ENCODE data around the gene CTBP2. TPM values are rescaled to one million over a fixed set of nuclear protein-coding genes. Genes with fewer than 3 reads are reported as not detected.

The CTBP2 gene
- total RNA-seq, 1 experiment from 2014 or later: 78.7 TPM

- Mint-ChIP-seq H3K36me3 (ENCODE audit: insufficient read depth, unreplicated experiment) (peaks cover 30% of the 10 kb centered on the region), H3K27ac (ENCODE audit: unreplicated experiment) (no peak overlapping the region), H3K4me1 (ENCODE audit: low read depth, unreplicated experiment) (peaks cover under 1% of the 10 kb centered on the region), H3K27me3 (ENCODE audit: unreplicated experiment) (no peaks in the 10 kb centered on the region), H3K9me3 (ENCODE audit: low read depth, unreplicated experiment) (no peaks in the 10 kb centered on the region), H3K4me3 (ENCODE audit: low read depth, unreplicated experiment) (no peak overlapping the region)
- intact Hi-C loops (cut with micrococcal nuclease; ENCODE audit: unreplicated experiment): no loop called here
- DNase-seq: no peak
- CTCF ChIA-PET: interaction anchor here (0.8 kb wide), 1 partner anchor 28 kb away, joined by 6 read pairs; no protein-coding TSS in a partner anchor
- BruUV-seq (replicated peaks): no TSS peak
- TF ChIP-seq CTCF (IDR thresholded peaks at IDR 0.05; ENCODE audit: unreplicated experiment): no peak
These were observed 49.1 kb downstream of the CTBP2 start for GRCh38 chr10:125111118-125111727.

GRCh38 chr10:125107965-125108580 is 52.3 kb downstream of the CTBP2 start:
- H3K4me3 Mint-ChIP-seq (ENCODE audit: low read depth, unreplicated experiment): no peak overlapping the region
- TF ChIP-seq CTCF (IDR thresholded peaks at IDR 0.05; ENCODE audit: unreplicated experiment): no peak
- no peak overlapping the region for H3K27ac Mint-ChIP-seq (ENCODE audit: unreplicated experiment)
- H3K36me3 Mint-ChIP-seq (ENCODE audit: insufficient read depth, unreplicated experiment): peaks cover 45% of the 10 kb centered on the region
- no peaks in the 10 kb centered on the region for H3K9me3 Mint-ChIP-seq (ENCODE audit: low read depth, unreplicated experiment)
- H3K4me1 Mint-ChIP-seq (ENCODE audit: low read depth, unreplicated experiment): peaks cover 9% of the 10 kb centered on the region
- no TSS peak for BruUV-seq (replicated peaks)
- no peak for DNase-seq
- CTCF ChIA-PET: no interaction called here
- intact Hi-C loops (cut with micrococcal nuclease; ENCODE audit: unreplicated experiment): loop anchor here (10.0 kb wide), 1 partner anchor 47 kb away; no protein-coding TSS in a partner anchor
- no peaks in the 10 kb centered on the region for H3K27me3 Mint-ChIP-seq (ENCODE audit: unreplicated experiment)

- Mint-ChIP-seq H3K9me3 (ENCODE audit: low read depth, unreplicated experiment) (no peaks in the 10 kb centered on the region), H3K27ac (ENCODE audit: unreplicated experiment) (no peak overlapping the region), H3K36me3 (ENCODE audit: insufficient read depth, unreplicated experiment) (peaks cover 45% of the 10 kb centered on the region), H3K4me1 (ENCODE audit: low read depth, unreplicated experiment) (peaks cover 9% of the 10 kb centered on the region), H3K27me3 (ENCODE audit: unreplicated experiment) (no peaks in the 10 kb centered on the region), H3K4me3 (ENCODE audit: low read depth, unreplicated experiment) (no peak overlapping the region)
- intact Hi-C loops (cut with micrococcal nuclease; ENCODE audit: unreplicated experiment): loop anchor here (10.0 kb wide), 1 partner anchor 47 kb away; no protein-coding TSS in a partner anchor
- no peak for DNase-seq
- CTCF ChIA-PET: no interaction called here
- no peak for TF ChIP-seq CTCF (IDR thresholded peaks at IDR 0.05; ENCODE audit: unreplicated experiment)
- BruUV-seq (replicated peaks): no TSS peak
These were observed 53.0 kb downstream of the CTBP2 start for GRCh38 chr10:125107166-125107949.

- Mint-ChIP-seq H3K27ac (ENCODE audit: unreplicated experiment) (no peak overlapping the region), H3K9me3 (ENCODE audit: low read depth, unreplicated experiment) (no peaks in the 10 kb centered on the region), H3K4me3 (ENCODE audit: low read depth, unreplicated experiment) (no peak overlapping the region), H3K4me1 (ENCODE audit: low read depth, unreplicated experiment) (peaks cover 9% of the 10 kb centered on the region), H3K27me3 (ENCODE audit: unreplicated experiment) (no peaks in the 10 kb centered on the region), H3K36me3 (ENCODE audit: insufficient read depth, unreplicated experiment) (peaks cover 51% of the 10 kb centered on the region)
- no peak for TF ChIP-seq CTCF (IDR thresholded peaks at IDR 0.05; ENCODE audit: unreplicated experiment)
- DNase-seq: no peak
- CTCF ChIA-PET: no interaction called here
- intact Hi-C loops (cut with micrococcal nuclease; ENCODE audit: unreplicated experiment): loop anchor here (10.0 kb wide), 1 partner anchor 48 kb away; no protein-coding TSS in a partner anchor
- BruUV-seq (replicated peaks): no TSS peak
These were observed 53.8 kb downstream of the CTBP2 start for GRCh38 chr10:125106586-125106985.

All from Calu3 (cell line).